Fibroblast of skin of left biceps (primary cell): Measurements from ENCODE around the gene ATG9B.

Source experiments
- DNase-seq, 2 experiments: peaks; one replicate each; pipeline ENCODE4 v3.0.0-alpha.2; 2013; ENCODE audit warnings: low read depth in 2 of 2

ATG9B gene

DNA sequence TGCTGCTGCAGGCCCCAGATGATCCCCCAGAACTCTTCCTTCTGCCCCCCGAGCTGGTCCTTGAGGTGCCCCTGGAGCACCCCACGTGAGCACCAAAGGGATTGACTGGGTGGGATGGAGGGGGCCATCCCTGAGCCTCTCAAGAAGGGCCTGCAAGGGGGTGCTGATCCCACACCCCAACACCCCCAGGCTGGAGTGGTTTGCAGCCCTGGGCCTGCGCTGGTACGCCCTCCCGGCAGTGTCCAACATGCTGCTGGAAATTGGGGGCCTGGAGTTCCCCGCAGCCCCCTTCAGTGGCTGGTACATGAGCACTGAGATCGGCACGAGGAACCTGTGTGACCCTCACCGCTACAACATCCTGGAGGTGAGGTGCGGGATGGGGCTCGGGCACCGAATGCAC is 25.3 kb downstream of the ATG9B start:
- no peak for DNase-seq

GRCh38 chr7:150998341-150998740 is 26.0 kb downstream of the ATG9B start:
- no peak for DNase-seq

GRCh38 chr7:150997817-150998216 is 26.5 kb downstream of the ATG9B start:
- DNase-seq, result no peak

GRCh38 chr7:150997075-150997511 is 27.2 kb downstream of the ATG9B start:
- DNase-seq, result no peak

GRCh38 chr7:150996376-150997074 is 27.8 kb downstream of the ATG9B start:
- DNase-seq, result no peak

- DNase-seq, result no peak
Observed at GRCh38 chr7:150994838-150995510, 29.3 kb downstream of the ATG9B start.

GRCh38 chr7:150994141-150994837 is 30.0 kb downstream of the ATG9B start:
- no peak for DNase-seq

GRCh38 chr7:150993511-150993910 is 30.8 kb downstream of the ATG9B start:
- no peak for DNase-seq

DNA sequence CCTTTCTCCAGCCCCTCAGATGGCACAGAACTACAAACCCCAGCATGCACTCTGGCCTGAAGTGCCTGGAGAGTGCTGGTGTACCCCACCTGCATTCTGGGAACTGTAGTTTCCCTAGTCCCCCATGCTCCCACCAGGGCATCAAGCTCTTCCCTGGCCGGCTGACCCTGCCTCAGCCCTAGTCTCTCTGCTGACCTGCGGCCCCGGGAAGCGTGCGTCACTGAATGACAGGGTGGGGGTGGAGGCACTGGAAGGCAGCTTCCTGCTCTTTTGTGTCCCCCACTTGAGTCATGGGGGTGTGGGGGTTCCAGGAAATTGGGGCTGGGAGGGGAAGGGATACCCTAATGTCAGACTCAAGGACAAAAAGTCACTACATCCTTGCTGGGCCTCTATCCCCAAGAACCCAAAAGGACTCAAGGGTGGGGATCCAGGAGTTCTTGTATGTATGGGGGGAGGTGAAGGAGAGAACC is 31.4 kb downstream of the ATG9B start:
- DNase-seq, result no peak

- no peak for DNase-seq
Observed at GRCh38 chr7:150992051-150992640, 32.1 kb downstream of the ATG9B start.

DNA sequence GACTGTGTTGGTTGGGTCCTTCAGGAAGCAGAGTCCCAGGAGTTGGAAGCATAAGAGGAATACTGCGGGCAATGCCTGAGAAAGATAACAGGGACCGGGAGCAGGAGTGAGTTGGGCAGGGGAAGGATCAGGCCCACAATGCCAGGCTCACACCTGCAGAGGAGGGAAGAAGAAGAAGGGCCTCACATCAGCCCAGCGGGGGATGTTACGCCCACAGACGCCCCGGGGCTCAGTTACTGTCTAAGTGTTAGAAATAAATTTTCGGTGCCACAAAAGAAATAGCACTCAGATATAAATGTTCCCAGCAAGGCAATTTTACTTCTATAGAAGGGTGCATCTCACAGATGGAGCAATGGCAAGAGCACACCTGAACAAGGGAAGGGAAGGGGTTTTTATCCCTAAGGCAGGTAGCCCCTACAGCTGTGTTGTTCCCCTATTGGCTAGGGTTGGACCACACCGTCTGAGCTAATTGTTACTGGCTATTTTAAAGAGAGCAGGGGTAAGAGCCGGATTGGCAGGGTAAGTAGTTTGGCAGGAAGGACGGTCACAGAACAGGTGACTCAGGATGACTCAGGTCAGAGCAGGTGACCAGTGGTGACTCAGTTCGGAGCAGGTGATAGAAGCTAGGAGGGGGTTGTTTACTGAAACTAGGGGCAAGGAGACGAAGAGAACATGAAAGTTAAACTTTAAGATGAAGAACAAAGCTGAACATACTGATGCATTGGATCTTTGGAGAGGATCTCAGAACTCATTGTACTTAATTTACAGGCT is 33.7 kb downstream of the ATG9B start, which contains the start of gene NOS3:
TSS of gene NOS3 (plus strand) at position 602 of the 771 bp plus-strand sequence. CDS start 2,787 bp downstream, outside the sequence.
- no peak for DNase-seq

DNA sequence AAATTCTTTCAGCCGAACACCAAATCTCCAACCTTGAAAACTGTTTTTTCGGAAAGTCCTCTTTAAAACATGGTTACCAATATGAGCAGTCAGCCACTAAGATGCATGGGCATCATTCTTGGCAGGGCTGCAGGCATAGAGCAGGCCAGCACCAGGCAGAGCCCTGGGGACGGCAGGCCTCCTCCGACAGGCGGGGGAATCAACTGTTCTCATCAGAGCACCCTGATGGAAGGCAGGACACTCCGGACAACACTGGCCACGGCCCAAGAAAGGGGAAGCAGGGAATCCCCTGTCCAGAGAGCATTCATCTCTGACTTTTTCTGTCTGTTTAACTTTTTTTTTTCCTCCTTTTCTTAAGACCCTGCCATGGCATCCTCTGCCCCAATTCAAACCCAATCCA is 34.8 kb downstream of the ATG9B start:
- DNase-seq, result no peak

DNA sequence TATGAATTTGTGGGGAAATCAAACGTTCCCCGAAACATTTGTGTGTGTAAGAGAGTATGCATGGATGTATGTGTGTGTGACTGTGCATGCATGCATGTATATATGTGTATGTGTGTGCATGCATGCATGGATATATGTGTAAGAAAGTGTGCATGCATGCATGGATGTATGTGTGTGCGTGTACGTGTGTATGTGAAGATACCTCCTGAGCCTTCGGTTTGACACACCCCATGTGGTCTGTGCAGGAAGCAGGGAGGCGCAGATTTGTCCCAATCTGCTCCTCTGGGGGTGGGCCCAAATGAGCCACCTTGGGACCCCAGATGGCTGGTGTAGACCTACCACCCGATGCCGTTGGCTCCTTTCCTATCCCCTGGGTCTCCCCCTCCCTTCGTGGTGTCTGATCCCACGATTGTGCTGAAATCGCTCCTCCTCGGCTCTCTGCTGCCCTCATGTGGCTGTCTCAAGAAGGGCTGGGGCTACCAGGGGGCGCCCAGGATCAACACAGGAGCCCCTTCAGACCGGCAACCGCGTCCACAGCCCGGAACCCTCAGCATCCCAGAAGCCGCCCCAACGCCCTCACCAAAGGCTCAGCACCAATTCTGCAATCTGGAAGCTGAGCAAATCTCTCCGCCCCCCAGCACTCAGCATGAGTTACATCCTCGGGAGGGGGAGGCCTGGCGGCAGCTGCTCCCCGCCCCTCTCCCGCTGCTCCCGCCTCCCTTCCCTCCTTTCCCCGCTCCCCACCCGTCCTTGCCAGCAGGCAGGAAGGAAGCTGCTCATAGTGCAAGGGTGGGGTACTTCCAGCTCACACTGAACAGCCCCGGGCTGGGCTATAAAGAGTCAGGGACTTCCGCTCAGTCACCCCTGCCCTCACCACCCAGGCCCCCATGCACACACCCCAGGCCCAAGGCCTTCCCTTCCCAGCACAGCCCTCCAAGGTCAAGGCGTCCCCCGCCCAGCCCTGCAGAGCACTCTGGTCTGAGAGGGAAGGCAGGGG is 35.8 kb downstream of the ATG9B start:
- no peak for DNase-seq

DNA sequence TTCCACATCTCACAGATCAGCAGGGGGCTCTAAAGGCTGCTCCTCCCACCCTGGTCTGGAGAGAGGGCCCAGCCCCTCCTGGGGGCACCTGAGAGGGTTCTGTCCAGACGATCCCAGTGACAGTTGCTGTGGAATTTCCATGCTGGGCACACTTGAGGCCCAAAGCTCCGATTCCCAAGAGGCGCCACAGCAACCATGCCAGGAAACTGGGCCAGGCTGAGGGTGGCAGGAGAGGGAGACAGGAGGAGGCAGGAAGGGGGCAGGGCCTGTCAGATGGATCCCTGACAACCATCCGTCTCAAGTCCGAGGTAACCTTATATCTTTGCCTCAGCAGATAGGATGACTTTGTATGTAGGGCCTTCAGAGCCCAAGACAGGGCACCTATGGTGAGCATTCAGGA is 37.7 kb downstream of the ATG9B start:
- DNase-seq, result no peak

GRCh38 chr7:150986099-150986512 is 38.2 kb downstream of the ATG9B start:
- DNase-seq, result no peak

- DNase-seq, result no peak
Observed at GRCh38 chr7:150983893-150984368, 40.4 kb downstream of the ATG9B start.

DNA sequence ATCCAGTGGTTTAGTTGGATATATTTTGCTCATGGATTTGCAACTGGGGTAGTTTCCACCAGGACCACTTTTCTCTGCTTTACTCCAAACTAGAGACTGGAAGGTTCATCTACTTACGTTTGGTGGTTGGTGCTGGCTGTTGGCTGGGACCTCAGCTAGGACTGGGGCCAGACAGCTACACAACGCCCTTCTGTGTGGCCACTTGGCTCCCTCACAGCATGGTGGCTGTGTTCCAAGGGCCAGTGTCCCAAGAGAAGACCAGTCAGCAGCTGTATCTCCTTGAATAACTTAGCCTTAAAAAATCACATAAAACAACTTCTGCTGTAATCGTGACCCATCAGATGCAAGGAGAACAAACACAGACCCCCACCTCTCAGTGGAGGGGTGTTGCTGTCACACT is 41.9 kb downstream of the ATG9B start:
- DNase-seq, result no peak

DNA sequence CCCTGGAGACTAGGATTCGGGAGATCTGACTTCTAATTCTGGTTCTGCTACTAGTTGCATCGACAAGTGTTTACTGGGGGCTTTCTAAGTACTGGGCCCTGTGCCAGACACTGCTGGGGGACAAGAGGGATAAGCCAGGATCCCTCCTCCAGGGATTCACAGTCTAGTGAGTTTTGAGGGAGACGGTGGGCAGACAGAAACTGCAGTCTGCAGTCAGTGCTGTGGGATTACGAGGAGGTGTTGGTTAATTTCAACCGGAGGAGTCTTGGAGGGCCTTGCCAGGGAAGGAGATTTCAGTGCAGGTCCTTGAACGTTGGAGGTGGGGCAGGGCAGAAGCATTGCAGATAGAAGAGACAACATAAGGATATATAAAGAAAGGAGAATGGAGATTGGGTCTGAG is 42.6 kb downstream of the ATG9B start:
- DNase-seq, result no peak

DNA sequence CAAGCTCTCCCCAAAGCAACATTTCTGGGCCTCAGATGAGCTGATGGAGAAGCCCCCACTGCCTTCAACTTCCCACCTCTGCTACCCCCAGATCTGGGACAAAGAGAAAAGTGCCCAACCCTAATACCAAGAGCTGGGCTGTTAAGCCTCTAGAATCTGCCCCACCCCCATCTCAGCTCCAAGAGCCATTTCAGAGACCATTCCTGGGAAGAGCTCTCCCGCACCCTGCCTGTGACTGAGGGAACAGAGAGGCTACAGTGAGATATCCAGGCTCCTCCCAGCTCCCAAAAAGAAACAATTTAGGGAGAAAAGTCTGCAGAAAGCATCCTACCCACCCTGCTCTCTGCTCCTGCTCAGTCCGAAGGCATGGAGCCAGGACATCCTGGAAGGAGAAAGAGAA is 43.6 kb downstream of the ATG9B start:
- DNase-seq, result no peak
